ENCODE results near the gene MAP2K6.

Gene MAP2K6

GRCh38 chr17:69539781-69540319, 125.4 kb downstream of the MAP2K6 start:
- no peak for ATAC-seq (ENCODE audit: insufficient read depth, low read depth)
- DNase-seq, result no peak
- no peak overlapping the region for H2AFZ ChIP-seq (ENCODE audit: low read depth, low read length)

GRCh38 chr17:69540356-69540755, 125.9 kb downstream of the MAP2K6 start:
- H3K9me3 ChIP-seq (ENCODE audit: insufficient read depth, low read length, severe bottlenecking), result no peaks in the 10 kb centered on the region
- no peaks in the 10 kb centered on the region for H3K79me2 ChIP-seq (ENCODE audit: insufficient read depth, low read length)
- TF ChIP-seq EZH2 (IDR thresholded peaks at IDR 0.05; ENCODE audit: borderline replicate concordance, low read depth, low read length, severe bottlenecking) (no peak), CTCF (IDR thresholded peaks at IDR 0.05; ENCODE audit: borderline replicate concordance, extremely low read depth, low read length, poor library complexity, severe bottlenecking) (no peak)
- no peaks in the 10 kb centered on the region for H3K4me1 ChIP-seq (ENCODE audit: insufficient read depth, low read length)
- H3K36me3 ChIP-seq (ENCODE audit: insufficient read depth, low read length), result no peaks in the 10 kb centered on the region
- H3K27me3 ChIP-seq (ENCODE audit: insufficient read depth, low read length, poor library complexity), result no peaks in the 10 kb centered on the region
- H3K9ac ChIP-seq (ENCODE audit: low read depth, low read length), result no peak overlapping the region
- no peak overlapping the region for H3K4me2 ChIP-seq (ENCODE audit: insufficient read depth, low read length)
- no peak overlapping the region for H2AFZ ChIP-seq (ENCODE audit: low read depth, low read length)
- no peak for DNase-seq
- H3K27ac ChIP-seq (ENCODE audit: low read length), result no peak overlapping the region
- no peaks in the 10 kb centered on the region for H4K20me1 ChIP-seq (ENCODE audit: insufficient read depth, low read length)
- no peak overlapping the region for H3K4me3 ChIP-seq (ENCODE audit: low read depth in 1 of 2, low read length in 2 of 2)
- no peak for ATAC-seq (ENCODE audit: insufficient read depth, low read depth)

More at GRCh38 chr17:69539781-69540319, 125.4 kb downstream of the MAP2K6 start:
- Histone ChIP-seq H3K27ac (ENCODE audit: low read length) (no peak overlapping the region), H3K4me1 (ENCODE audit: insufficient read depth, low read length) (no peaks in the 10 kb centered on the region), H3K4me2 (ENCODE audit: insufficient read depth, low read length) (no peak overlapping the region), H4K20me1 (ENCODE audit: insufficient read depth, low read length) (no peaks in the 10 kb centered on the region), H3K27me3 (ENCODE audit: insufficient read depth, low read length, poor library complexity) (no peaks in the 10 kb centered on the region), H3K9ac (ENCODE audit: low read depth, low read length) (no peak overlapping the region), H3K36me3 (ENCODE audit: insufficient read depth, low read length) (no peaks in the 10 kb centered on the region), H3K9me3 (ENCODE audit: insufficient read depth, low read length, severe bottlenecking) (no peaks in the 10 kb centered on the region), H3K79me2 (ENCODE audit: insufficient read depth, low read length) (no peaks in the 10 kb centered on the region), H3K4me3 (ENCODE audit: low read depth in 1 of 2, low read length in 2 of 2) (no peak overlapping the region)
- TF ChIP-seq EZH2 (IDR thresholded peaks at IDR 0.05; ENCODE audit: borderline replicate concordance, low read depth, low read length, severe bottlenecking), result no peak
- no peak for TF ChIP-seq CTCF (IDR thresholded peaks at IDR 0.05; ENCODE audit: borderline replicate concordance, extremely low read depth, low read length, poor library complexity, severe bottlenecking)

DNA sequence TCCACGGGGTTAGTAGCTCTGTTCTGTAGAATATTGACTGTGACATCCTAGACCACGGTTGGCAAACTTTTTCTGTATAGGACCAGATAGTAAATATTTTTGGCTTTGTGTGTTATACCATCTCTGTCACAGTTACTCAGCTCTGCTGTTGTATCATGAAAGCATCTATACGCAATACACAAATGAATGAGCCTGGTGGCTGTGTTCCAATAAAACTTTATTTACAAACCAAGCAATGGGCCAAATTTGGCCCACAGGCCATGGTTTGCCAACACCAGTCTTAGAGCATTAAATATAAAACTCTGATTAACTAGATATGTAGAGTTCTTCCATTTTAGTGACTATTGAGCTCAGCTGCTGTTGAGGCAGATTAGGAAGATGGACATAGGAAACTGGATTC, 132.7 kb downstream of the MAP2K6 start:
- Histone ChIP-seq H3K4me1 (ENCODE audit: insufficient read depth, low read length) (no peaks in the 10 kb centered on the region), H3K36me3 (ENCODE audit: insufficient read depth, low read length) (no peaks in the 10 kb centered on the region), H3K4me3 (ENCODE audit: low read depth in 1 of 2, low read length in 2 of 2) (no peak overlapping the region), H3K27ac (ENCODE audit: low read length) (no peak overlapping the region), H3K9me3 (ENCODE audit: insufficient read depth, low read length, severe bottlenecking) (no peaks in the 10 kb centered on the region), H4K20me1 (ENCODE audit: insufficient read depth, low read length) (no peaks in the 10 kb centered on the region), H3K27me3 (ENCODE audit: insufficient read depth, low read length, poor library complexity) (no peaks in the 10 kb centered on the region), H2AFZ (ENCODE audit: low read depth, low read length) (no peak overlapping the region), H3K9ac (ENCODE audit: low read depth, low read length) (no peak overlapping the region), H3K4me2 (ENCODE audit: insufficient read depth, low read length) (no peak overlapping the region), H3K79me2 (ENCODE audit: insufficient read depth, low read length) (no peaks in the 10 kb centered on the region)
- ATAC-seq (ENCODE audit: insufficient read depth, low read depth) (no peak), DNase-seq (no peak)
- no peak for TF ChIP-seq EZH2 (IDR thresholded peaks at IDR 0.05; ENCODE audit: borderline replicate concordance, low read depth, low read length, severe bottlenecking)
- TF ChIP-seq CTCF (IDR thresholded peaks at IDR 0.05; ENCODE audit: borderline replicate concordance, extremely low read depth, low read length, poor library complexity, severe bottlenecking), result no peak

- Histone ChIP-seq H4K20me1 (ENCODE audit: insufficient read depth, low read length) (no peaks in the 10 kb centered on the region), H3K9ac (ENCODE audit: low read depth, low read length) (no peak overlapping the region), H3K27ac (ENCODE audit: low read length) (no peak overlapping the region), H3K36me3 (ENCODE audit: insufficient read depth, low read length) (no peaks in the 10 kb centered on the region), H2AFZ (ENCODE audit: low read depth, low read length) (no peak overlapping the region), H3K79me2 (ENCODE audit: insufficient read depth, low read length) (no peaks in the 10 kb centered on the region), H3K4me2 (ENCODE audit: insufficient read depth, low read length) (no peak overlapping the region), H3K4me1 (ENCODE audit: insufficient read depth, low read length) (no peaks in the 10 kb centered on the region), H3K4me3 (ENCODE audit: low read depth in 1 of 2, low read length in 2 of 2) (no peak overlapping the region), H3K9me3 (ENCODE audit: insufficient read depth, low read length, severe bottlenecking) (no peaks in the 10 kb centered on the region), H3K27me3 (ENCODE audit: insufficient read depth, low read length, poor library complexity) (no peaks in the 10 kb centered on the region)
- TF ChIP-seq EZH2 (IDR thresholded peaks at IDR 0.05; ENCODE audit: borderline replicate concordance, low read depth, low read length, severe bottlenecking), result no peak
- TF ChIP-seq CTCF (IDR thresholded peaks at IDR 0.05; ENCODE audit: borderline replicate concordance, extremely low read depth, low read length, poor library complexity, severe bottlenecking), result no peak
- ATAC-seq (ENCODE audit: insufficient read depth, low read depth), result no peak
- no peak for DNase-seq
These were observed 133.4 kb downstream of the MAP2K6 start for GRCh38 chr17:69547947-69548346.
